HG03571 (cell line): ENCODE data around the gene CRACDL.

Experiments
- ATAC-seq: cut with Tn5 transposase; IDR thresholded peaks from one replicate; pipeline ENCODE4 v1.9.1; 2021; ENCODE audit not compliant: unreplicated experiment

Gene CRACDL

GRCh38 chr2:98927027-98927426, 9.0 kb downstream of the CRACDL start:
- ATAC-seq, result no peak

GRCh38 chr2:98926601-98927000, 9.4 kb downstream of the CRACDL start:
- no peak for ATAC-seq

- ATAC-seq, result no peak
Measured at GRCh38 chr2:98924910-98925309, 11.1 kb downstream of the CRACDL start.

GRCh38 chr2:98924038-98924830, 11.8 kb downstream of the CRACDL start:
- no peak for ATAC-seq

- ATAC-seq, result no peak
Measured at GRCh38 chr2:98923244-98923940, 12.6 kb downstream of the CRACDL start.

GRCh38 chr2:98921062-98921461, 15.0 kb downstream of the CRACDL start:
- no peak for ATAC-seq

GRCh38 chr2:98917031-98917471, 19.0 kb downstream of the CRACDL start:
- no peak for ATAC-seq

GRCh38 chr2:98915751-98916358, 20.2 kb downstream of the CRACDL start:
- ATAC-seq, result no peak

- ATAC-seq, result no peak
Measured at GRCh38 chr2:98914713-98915580, 21.1 kb downstream of the CRACDL start.

GRCh38 chr2:98913916-98914712, 21.9 kb downstream of the CRACDL start:
- no peak for ATAC-seq

GRCh38 chr2:98912957-98913915, 22.8 kb downstream of the CRACDL start:
- ATAC-seq, result no peak

GRCh38 chr2:98912221-98912851, 23.7 kb downstream of the CRACDL start:
- ATAC-seq, result no peak

- ATAC-seq, result no peak
Measured at GRCh38 chr2:98911376-98912154, 24.5 kb downstream of the CRACDL start.

- no peak for ATAC-seq
Measured at GRCh38 chr2:98911126-98911375, 25.0 kb downstream of the CRACDL start.

GRCh38 chr2:98910349-98911125, 25.5 kb downstream of the CRACDL start:
- no peak for ATAC-seq

GRCh38 chr2:98909317-98910211, 26.5 kb downstream of the CRACDL start:
- ATAC-seq, result no peak
